NCI-H526 treated with DMSO at 0.1 percent for 48 hours (cell line): ENCODE data around the gene VPS29.

Source experiments
- DNase-seq: peaks from one replicate; lab custom pipeline; 2025; lab: John Stamatoyannopoulos, UW

The VPS29 gene

GRCh38 chr12:110444455-110444854, 57.5 kb downstream of the VPS29 start:
- no peak for DNase-seq
